GM21723 (cell line): ENCODE results near the gene AQP12B.

Experiments
- ATAC-seq: cut with Tn5 transposase; IDR thresholded peaks from one replicate; pipeline ENCODE4 v1.9.1; 2021; ENCODE audit warnings: mild to moderate bottlenecking, moderate library complexity; ENCODE audit not compliant: unreplicated experiment

Gene AQP12B

GRCh38 chr2:240650254-240650965 lies 32.3 kb downstream of the AQP12B start:
- ATAC-seq: no peak

GRCh38 chr2:240649331-240649730 lies 33.4 kb downstream of the AQP12B start:
- ATAC-seq: no peak

GRCh38 chr2:240648650-240649275 lies 33.9 kb downstream of the AQP12B start:
- no peak for ATAC-seq

GRCh38 chr2:240648155-240648649 lies 34.5 kb downstream of the AQP12B start:
- no peak for ATAC-seq

- no peak for ATAC-seq
Measured at GRCh38 chr2:240647503-240648154, 35.1 kb downstream of the AQP12B start.

GRCh38 chr2:240646900-240647502 lies 35.7 kb downstream of the AQP12B start:
- ATAC-seq: no peak

- ATAC-seq: no peak
Measured at GRCh38 chr2:240646176-240646899, 36.3 kb downstream of the AQP12B start.

- ATAC-seq: no peak
Measured at GRCh38 chr2:240645801-240646175, 36.9 kb downstream of the AQP12B start.

- no peak for ATAC-seq
Measured at GRCh38 chr2:240645346-240645745, 37.3 kb downstream of the AQP12B start.

GRCh38 chr2:240644859-240645301 lies 37.8 kb downstream of the AQP12B start:
- no peak for ATAC-seq

GRCh38 chr2:240644171-240644651 lies 38.5 kb downstream of the AQP12B start:
- ATAC-seq: no peak

GRCh38 chr2:240643811-240644150 lies 38.9 kb downstream of the AQP12B start:
- no peak for ATAC-seq

- no peak for ATAC-seq
Measured at GRCh38 chr2:240643093-240643810, 39.4 kb downstream of the AQP12B start.

- no peak for ATAC-seq
Measured at GRCh38 chr2:240642806-240643092, 39.9 kb downstream of the AQP12B start.

- no peak for ATAC-seq
Measured at GRCh38 chr2:240642061-240642805, 40.5 kb downstream of the AQP12B start.

- no peak for ATAC-seq
Measured at GRCh38 chr2:240640939-240641338, 41.7 kb downstream of the AQP12B start.

- ATAC-seq: no peak
Measured at GRCh38 chr2:240639566-240639965, 43.1 kb downstream of the AQP12B start.

GRCh38 chr2:240638512-240639160 lies 44.0 kb downstream of the AQP12B start:
- no peak for ATAC-seq

GRCh38 chr2:240637901-240638345 lies 44.8 kb downstream of the AQP12B start:
- no peak for ATAC-seq
